ENCODE data around the gene PCSK6.

DNA sequence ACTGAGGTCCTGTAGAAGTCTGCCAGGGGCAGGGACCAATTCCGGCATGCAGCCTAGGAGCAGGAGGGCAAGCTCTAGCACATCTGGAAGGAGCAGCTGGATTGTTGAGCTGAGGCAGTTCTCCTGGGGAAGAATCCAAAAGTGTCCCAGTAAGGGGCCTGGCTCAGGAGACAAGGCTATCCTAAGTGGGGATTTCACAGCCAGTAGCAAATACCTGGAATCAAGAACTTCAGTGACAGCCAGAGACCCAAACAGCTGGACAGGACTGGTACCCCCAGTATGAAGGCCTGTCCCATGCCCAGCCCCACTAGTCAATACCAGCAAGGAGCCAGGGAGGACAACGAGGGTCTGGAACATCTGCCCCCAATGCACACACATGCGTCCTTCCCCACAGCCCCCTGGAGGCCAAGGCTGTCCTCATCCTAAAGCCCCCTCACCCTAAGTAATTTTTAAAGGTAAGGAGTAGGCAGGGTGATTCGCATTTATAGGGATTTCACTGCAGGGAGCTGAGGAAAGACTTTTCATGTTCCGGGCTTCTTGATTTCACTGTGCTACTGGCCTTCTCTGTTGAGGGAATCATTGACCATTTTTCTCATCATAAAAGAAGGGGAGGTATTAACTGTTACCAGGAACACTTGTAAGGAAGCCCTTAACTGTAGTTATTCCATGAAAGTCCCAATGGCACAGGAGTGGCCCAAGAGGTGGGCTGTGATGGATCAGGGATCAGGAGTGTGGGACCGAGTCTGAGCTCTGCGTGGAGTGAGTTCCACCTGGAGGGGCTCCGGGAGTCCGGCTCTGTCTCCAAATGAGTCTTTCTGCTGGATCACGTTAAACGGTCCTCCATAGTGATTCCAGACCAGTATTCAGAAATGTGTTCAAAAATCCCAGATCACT lies 235.1 kb downstream of the PCSK6 start:
- no peak for TF ChIP-seq EZH2phosphoT487 (IDR thresholded peaks at IDR 0.05; ENCODE audit: borderline replicate concordance)
- TF ChIP-seq, protein P1, sequence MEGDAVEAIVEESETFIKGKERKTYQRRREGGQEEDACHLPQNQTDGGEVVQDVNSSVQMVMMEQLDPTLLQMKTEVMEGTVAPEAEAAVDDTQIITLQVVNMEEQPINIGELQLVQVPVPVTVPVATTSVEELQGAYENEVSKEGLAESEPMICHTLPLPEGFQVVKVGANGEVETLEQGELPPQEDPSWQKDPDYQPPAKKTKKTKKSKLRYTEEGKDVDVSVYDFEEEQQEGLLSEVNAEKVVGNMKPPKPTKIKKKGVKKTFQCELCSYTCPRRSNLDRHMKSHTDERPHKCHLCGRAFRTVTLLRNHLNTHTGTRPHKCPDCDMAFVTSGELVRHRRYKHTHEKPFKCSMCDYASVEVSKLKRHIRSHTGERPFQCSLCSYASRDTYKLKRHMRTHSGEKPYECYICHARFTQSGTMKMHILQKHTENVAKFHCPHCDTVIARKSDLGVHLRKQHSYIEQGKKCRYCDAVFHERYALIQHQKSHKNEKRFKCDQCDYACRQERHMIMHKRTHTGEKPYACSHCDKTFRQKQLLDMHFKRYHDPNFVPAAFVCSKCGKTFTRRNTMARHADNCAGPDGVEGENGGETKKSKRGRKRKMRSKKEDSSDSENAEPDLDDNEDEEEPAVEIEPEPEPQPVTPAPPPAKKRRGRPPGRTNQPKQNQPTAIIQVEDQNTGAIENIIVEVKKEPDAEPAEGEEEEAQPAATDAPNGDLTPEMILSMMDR (conservative IDR thresholded peaks at IDR 0.05; ENCODE audit: low read length): no peak
